H1 (cell line): ENCODE measurements around the gene MYO3A. TPM values are rescaled to one million over a fixed set of nuclear protein-coding genes. Genes with fewer than 3 reads are reported as not detected.

Source experiments
- CTCF ChIA-PET: fragments of 300-600 bp; sonication (Branson Sonifier 250); formaldehyde crosslinking; loops from one replicate; lab custom pipeline; 2021; ENCODE audit not compliant: partially characterized antibody; lab: Charles Lee
- POLR2A ChIA-PET: fragments of 300-600 bp; sonication (Branson Sonifier 250); formaldehyde crosslinking; loops from one replicate; lab custom pipeline; 2021; ENCODE audit warnings: inconsistent platforms; ENCODE audit not compliant: partially characterized antibody; lab: Charles Lee
- DNase-seq, 2 experiments: peaks; one replicate each; pipeline versions ENCODE4 v3.0.0 to v3.0.0-alpha.2; 2010 to 2022; ENCODE audit warnings: low spot score in 2 of 2, low read depth in 1 of 2, mixed read lengths in 1 of 2
- FAIRE-seq: peaks from 2 replicates; lab custom pipeline; 2011; peaks lifted over from hg19 to GRCh38; lab: Jason Lieb, UNC
- H2AFZ ChIP-seq: 2 replicates; pipeline ENCODE4 v1.8.1; 2012; ENCODE audit warnings: low read length, inconsistent platforms
- H2AK5ac ChIP-seq: 2 replicates; pipeline ENCODE4 v1.6.1; 2013; ENCODE audit warnings: low read depth, low read length
- H2BK120ac ChIP-seq: replicated peaks from 2 replicates; pipeline ENCODE3; 2013; ENCODE audit warnings: low read depth, low read length, inconsistent platforms
- H2BK12ac ChIP-seq: 2 replicates; pipeline ENCODE4 v1.6.1; 2013; ENCODE audit warnings: low read depth, low read length
- H2BK15ac ChIP-seq: 2 replicates; pipeline ENCODE4 v1.6.1; 2013; ENCODE audit warnings: low read length
- H2BK20ac ChIP-seq: 2 replicates; pipeline ENCODE4 v1.6.1; 2013; ENCODE audit warnings: low read length
- H2BK5ac ChIP-seq: 2 replicates; pipeline ENCODE4 v1.6.1; 2013; ENCODE audit warnings: low read depth, low read length
- H3K14ac ChIP-seq: 2 replicates; pipeline ENCODE4 v1.6.1; 2013; ENCODE audit warnings: inconsistent platforms; ENCODE audit not compliant: insufficient read length
- H3K18ac ChIP-seq: 2 replicates; pipeline ENCODE4 v1.6.1; 2013; ENCODE audit warnings: low read length; ENCODE audit errors: extremely low read depth
- H3K23ac ChIP-seq: 2 replicates; pipeline ENCODE4 v1.6.1; 2013; ENCODE audit warnings: inconsistent platforms; ENCODE audit not compliant: insufficient read length
- H3K23me2 ChIP-seq: 2 replicates; pipeline ENCODE4 v1.6.1; 2013; ENCODE audit warnings: low read depth, low read length
- H3K27ac ChIP-seq: 2 replicates; pipeline ENCODE4 v1.6.1; 2011; ENCODE audit warnings: low read depth, low read length, inconsistent platforms
- H3K27me3 ChIP-seq, 4 experiments: replicated peaks in 1 of 4; 1 replicate in 1 of 4; 2 replicates in 3 of 4; pipeline versions ENCODE4 v1.6.1 to v1.8.1; 2011 to 2013; ENCODE audit warnings: low read length in 3 of 4, mild to moderate bottlenecking in 3 of 4, inconsistent platforms in 2 of 4, mixed read lengths in 2 of 4, moderate library complexity in 1 of 4; ENCODE audit not compliant: control insufficient read depth in 3 of 4, insufficient read depth in 3 of 4; ENCODE audit errors: extremely low read depth in 1 of 4
- H3K36me3 ChIP-seq, 4 experiments: 2 replicates each; pipeline versions ENCODE4 v1.6.1 to v1.8.1; 2011 to 2013; ENCODE audit warnings: mild to moderate bottlenecking in 4 of 4, low read length in 3 of 4, moderate library complexity in 2 of 4, control low read depth in 1 of 4, inconsistent platforms in 1 of 4; ENCODE audit not compliant: insufficient read depth in 4 of 4, control insufficient read depth in 2 of 4
- H3K4ac ChIP-seq: replicated peaks from 2 replicates; pipeline ENCODE3; 2013; ENCODE audit warnings: low read length, low read depth, mixed read lengths, inconsistent platforms; ENCODE audit not compliant: insufficient read length
- H3K4me1 ChIP-seq, 4 experiments: replicated peaks in 1 of 4; 1 replicate in 1 of 4; 2 replicates in 3 of 4; pipeline versions ENCODE4 v1.6.1 to v1.8.1; 2011 to 2013; ENCODE audit warnings: low read length in 3 of 4, inconsistent platforms in 2 of 4, mixed read lengths in 1 of 4; ENCODE audit not compliant: insufficient read depth in 4 of 4, control insufficient read depth in 3 of 4
- H3K4me2 ChIP-seq, 2 experiments: 2 replicates each; pipeline versions ENCODE4 v1.6.1 to v1.8.1; 2011 to 2013; ENCODE audit warnings: low read depth in 2 of 2, low read length in 2 of 2, control low read depth in 1 of 2, inconsistent platforms in 1 of 2, mild to moderate bottlenecking in 1 of 2; ENCODE audit not compliant: insufficient read depth in 1 of 2
- H3K4me3 ChIP-seq, 4 experiments: fragments of 200-600, 300-600 bp in 1 of 4; sonication (generic), shearing (Covaris generic), sonication (Bioruptor Twin) in 1 of 4; 2 replicates each; pipeline versions ENCODE4 v1.5.1 to v1.8.1; 2011 to 2016; ENCODE audit warnings: low read length in 4 of 4, low read depth in 3 of 4, control low read depth in 2 of 4, inconsistent platforms in 2 of 4, mild to moderate bottlenecking in 2 of 4, mixed read lengths in 1 of 4, moderate library complexity in 1 of 4; ENCODE audit not compliant: insufficient read depth in 2 of 4; ENCODE audit errors: extremely low read depth in 1 of 4
- H3K56ac ChIP-seq: replicated peaks from 2 replicates; pipeline ENCODE3; 2013; ENCODE audit warnings: low read depth, mild to moderate bottlenecking, mixed read lengths, low read length, inconsistent platforms; ENCODE audit not compliant: insufficient read length
- H3K79me1 ChIP-seq: 2 replicates; pipeline ENCODE4 v1.6.1; 2013; ENCODE audit warnings: low read depth, low read length, control low read depth
- H3K79me2 ChIP-seq, 2 experiments: 2 replicates each; pipeline versions ENCODE4 v1.6.1 to v1.8.1; 2012 to 2013; ENCODE audit warnings: low read length in 2 of 2, mild to moderate bottlenecking in 2 of 2, inconsistent platforms in 1 of 2; ENCODE audit not compliant: insufficient read depth in 2 of 2, control insufficient read depth in 1 of 2
- H3K9ac ChIP-seq, 4 experiments: replicated peaks in 1 of 4; 1 replicate in 1 of 4; 2 replicates in 3 of 4; pipeline versions ENCODE4 v1.6.1 to v1.8.1; 2011 to 2013; ENCODE audit warnings: low read depth in 3 of 4, low read length in 3 of 4, control low read depth in 2 of 4, mild to moderate bottlenecking in 2 of 4, moderate library complexity in 2 of 4, inconsistent platforms in 1 of 4; ENCODE audit errors: extremely low read depth in 1 of 4
- H3K9me3 ChIP-seq, 2 experiments: 2 replicates each; pipeline versions ENCODE4 v1.6.1 to v1.8.1; 2012 to 2013; ENCODE audit warnings: mild to moderate bottlenecking in 2 of 2, moderate library complexity in 2 of 2, control low read depth in 1 of 2, inconsistent platforms in 1 of 2, low read depth in 1 of 2, low read length in 1 of 2, mixed read lengths in 1 of 2; ENCODE audit not compliant: insufficient read depth in 2 of 2
- H4K20me1 ChIP-seq, 2 experiments: replicated peaks in 1 of 2; 2 replicates each; pipeline versions ENCODE3 to v1.8.1; 2011 to 2013; ENCODE audit warnings: inconsistent platforms in 2 of 2, low read length in 2 of 2, mild to moderate bottlenecking in 1 of 2; ENCODE audit not compliant: insufficient read depth in 2 of 2, control insufficient read depth in 1 of 2
- H4K5ac ChIP-seq: 2 replicates; pipeline ENCODE4 v1.6.1; 2013; ENCODE audit warnings: low read length, low read depth, mixed read lengths, inconsistent platforms; ENCODE audit not compliant: insufficient read length
- H4K8ac ChIP-seq: 2 replicates; pipeline ENCODE4 v1.8.0; 2013; ENCODE audit warnings: mild to moderate bottlenecking, moderate library complexity, low read length, inconsistent platforms; ENCODE audit not compliant: insufficient read depth; ENCODE audit errors: extremely low read depth
- H4K91ac ChIP-seq: replicated peaks from 2 replicates; pipeline ENCODE3; 2013; ENCODE audit warnings: low read length, mixed read lengths, inconsistent platforms; ENCODE audit not compliant: insufficient read length
- CHD1 ChIP-seq: IDR thresholded peaks from 2 replicates; pipeline ENCODE4 v1.6.1; 2012; ENCODE audit warnings: low read depth, low read length, improper control_type of control experiment
- EZH2 ChIP-seq: fragments of 200-600 bp; sonication (generic); IDR thresholded peaks from 2 replicates; pipeline ENCODE4 v1.7.1; 2012; ENCODE audit warnings: low read depth, mild to moderate bottlenecking, moderate library complexity, low read length, inconsistent platforms; ENCODE audit not compliant: severe bottlenecking
- HDAC2 ChIP-seq, 2 experiments: fragments of 300-600 bp in 1 of 2; sonication (generic) in 1 of 2; IDR thresholded peaks; 2 replicates each; pipeline ENCODE4 v1.6.1; 2011 to 2012; ENCODE audit warnings: low read depth in 2 of 2, low read length in 2 of 2, mild to moderate bottlenecking in 2 of 2, moderate library complexity in 2 of 2, borderline replicate concordance in 1 of 2, inconsistent platforms in 1 of 2
- MAFK ChIP-seq: IDR thresholded peaks from 2 replicates; pipeline ENCODE4 v1.6.1; 2012; ENCODE audit warnings: low read depth, mild to moderate bottlenecking, improper control_type of control experiment, low read length
- POLR2AphosphoS5 ChIP-seq: IDR thresholded peaks from 2 replicates; pipeline ENCODE4 v1.6.1; 2011; ENCODE audit warnings: low read depth, low read length
- SAP30 ChIP-seq: fragments of 300-600 bp; sonication (generic); IDR thresholded peaks from 2 replicates; pipeline ENCODE4 v1.7.1; 2012; ENCODE audit warnings: low read length, moderate library complexity, mild to moderate bottlenecking, inconsistent platforms; ENCODE audit not compliant: insufficient read depth, insufficient replicate concordance
- SIN3A ChIP-seq, 2 experiments: IDR thresholded peaks in 1 of 2; conservative IDR thresholded peaks in 1 of 2; 2 replicates each; pipeline ENCODE4 v1.6.1; 2011 to 2012; ENCODE audit warnings: low read length in 2 of 2, improper control_type of control experiment in 1 of 2, low read depth in 1 of 2, mild to moderate bottlenecking in 1 of 2
- SIRT6 ChIP-seq: IDR thresholded peaks from one replicate; pipeline ENCODE4 v1.7.1; 2012; ENCODE audit warnings: low read length, inconsistent platforms
- TEAD4 ChIP-seq: IDR thresholded peaks from 2 replicates; pipeline ENCODE4 v1.6.1; 2012; ENCODE audit warnings: low read depth, low read length, inconsistent platforms, mixed read lengths
- YY1 ChIP-seq: IDR thresholded peaks from 2 replicates; pipeline ENCODE4 v1.6.1; 2011; ENCODE audit warnings: low read depth, mild to moderate bottlenecking, low read length
- WGBS, 2 experiments: shearing (Covaris generic) in 1 of 2; methylation state at CpG; one replicate each; pipeline versions ENCODE4 v1.1.6 to v1.1.7; 2013 to 2015; ENCODE audit warnings: low lambda C conversion rate in 2 of 2, mixed read lengths in 2 of 2, inconsistent platforms in 1 of 2, low coverage in 1 of 2, missing lambda C conversion rate in 1 of 2; ENCODE audit not compliant: insufficient replicate concordance in 2 of 2, insufficient coverage in 1 of 2, insufficient read length in 1 of 2; ENCODE audit errors: extremely low coverage in 1 of 2, missing lambda C conversion rate in 1 of 2; 5-methylcytosine and 5-hydroxymethylcytosine counted together
- polyA plus RNA-seq, 7 experiments: library from polyadenylated mRNA; depleted of rRNA in 3 of 7; stranded (reverse) in 5 of 7; unstranded in 2 of 7; fragments of >200 nt in 5 of 7; fragments of 200-250 nt in 2 of 7; gene quantifications; 1 replicate in 5 of 7; 2 replicates in 1 of 7; 4 replicates in 1 of 7; pipeline versions ENCODE4 v1.2.1 to v1.2.3, GENCODE V29; 2011 to 2013; ENCODE audit warnings: missing spikeins in 2 of 7, mixed read lengths in 2 of 7
- total RNA-seq: library from RNA; stranded (reverse); fragmentation: NEBNext Ultra II Directional; extraction: Animal tissue kit (Norgen Biotek cat#: 25700); gene quantifications from 2 replicates; pipeline ENCODE4 v1.2.1, GENCODE V29; 2021

MYO3A gene
- total and polyA plus RNA-seq, 2 of the 8 experiments (the other 6 are each of a cell fraction or from before 2014, with no cell fraction given) = 3.9 to 5.3 TPM

- Histone ChIP-seq H2BK120ac (peak overlapping the region; percentile 89), H3K9ac (no peak overlapping the region; a peak in 2 of 7 replicates), H3K4me2 (peak overlapping the region; percentile 92 to 98), H3K56ac (peak overlapping the region; percentile 32), H3K36me3 (no peaks in the 10 kb centered on the region), H3K23me2 (peaks cover 42% of the 10 kb centered on the region), H2BK5ac (peak overlapping the region; percentile 95; the same call in 1 of the 2 replicates), H3K9me3 (no peaks in the 10 kb centered on the region), H4K91ac (peak overlapping the region; percentile 86), H2BK12ac (peak overlapping the region; percentile 92; the same call in 1 of the 2 replicates), H3K79me1 (no peaks in the 10 kb centered on the region), H3K27me3 (peaks cover 71 to 95% (median 90%) of the 10 kb centered on the region in 4 experiments), H3K27ac (no peak overlapping the region), H3K18ac (peak overlapping the region; percentile 95), H3K4me1 (peaks cover 21 to 43% (median 28%) of the 10 kb centered on the region in 4 experiments), H2AFZ (no peak overlapping the region), H3K4ac (peak overlapping the region; percentile 40), H4K5ac (peak overlapping the region; percentile 4), H3K14ac (no peak overlapping the region), H2AK5ac (no peak overlapping the region; the same call in 1 of the 2 replicates), H2BK15ac (peak overlapping the region; percentile 53; the same call in 1 of the 2 replicates), H3K79me2 (no peaks in the 10 kb centered on the region), H4K8ac (no peak overlapping the region), H3K4me3 (peak overlapping the region; percentile 33 to 68 (median 54); a peak in 7 of 8 replicates), H3K23ac (no peak overlapping the region), H2BK20ac (peak overlapping the region; percentile 93; the same call in 1 of the 2 replicates), H4K20me1 (peaks cover 0 to 2% of the 10 kb centered on the region in 2 experiments)
- POLR2A ChIA-PET = interaction anchor here (1.3 to 1.5 kb wide), 2 partner anchors 56 to 280 kb away, joined by 3 read pairs; no protein-coding TSS in a partner anchor
- peak in 1 of 2 experiments; percentile 70 for DNase-seq
- peak; percentile 32 for FAIRE-seq
- 2% methylated on average over 34 of the region's 34 CpGs; no CpG with 5 or more reads in 1 of the 2 experiments for WGBS, 2 experiments
- CTCF ChIA-PET = interaction anchor here (0.6 to 1.3 kb wide), 2 partner anchors 15 to 457 kb away, joined by 4 to 5 read pairs; no protein-coding TSS in a partner anchor
- TF ChIP-seq MAFK (no peak), HDAC2 (IDR thresholded peaks at IDR 0.05; ENCODE audit: borderline replicate concordance in 1 of 2, low read depth in 2 of 2, low read length in 2 of 2) (0 out of 4 replicates have a peak, but pooled peaks of 1 of the 2 experiments have one; percentile 6), YY1 (0 out of 2 replicates have a peak, but pooled peaks have one; percentile 55), EZH2 (peak; percentile 38), SIN3A (conservative IDR thresholded peaks at IDR 0.05 in 1 of 2, IDR thresholded peaks at IDR 0.05 in 1 of 2; ENCODE audit: low read depth in 1 of 2, low read length in 2 of 2) (peak; percentile 17 to 31; a peak in 2 of 4 replicates), SAP30 (peak; percentile 32), SIRT6 (no peak), TEAD4 (no peak), CHD1 (no peak), POLR2AphosphoS5 (no peak)
Observed at GRCh38 chr10:26214551-26215395, 280.7 kb downstream of the MYO3A start.
